NCI-H2227 (cell line): ENCODE measurements around the gene CLDN5.

Experiments
- DNase-seq: peaks from one replicate; lab custom pipeline; 2025; ENCODE audit not compliant: unreplicated experiment; lab: John Stamatoyannopoulos, UW

The CLDN5 gene

GRCh38 chr22:19483481-19484244, 40.5 kb downstream of the CLDN5 start:
- DNase-seq, result no peak

- DNase-seq, result no peak
These were observed 41.9 kb downstream of the CLDN5 start for GRCh38 chr22:19482297-19482696.

- no peak for DNase-seq
These were observed 43.4 kb downstream of the CLDN5 start for GRCh38 chr22:19480789-19481188.

- DNase-seq, result no peak
These were observed 44.0 kb downstream of the CLDN5 start for GRCh38 chr22:19480173-19480568.

- DNase-seq, result peak; percentile 98
These were observed 44.6 kb downstream of the CLDN5 start, which contains the start of gene CDC45 for GRCh38 chr22:19479355-19480172. Gene CDC45, plus strand, starts transcription at chr22:19479920. Its CDS starts 49 bp downstream, at chr22:19479969.

- peak; percentile 89 for DNase-seq
These were observed 45.3 kb downstream of the CLDN5 start, which contains the start of gene UFD1 for GRCh38 chr22:19478901-19479354. Gene UFD1, minus strand, starts transcription at chr22:19479193. Its CDS starts 108 bp downstream, at chr22:19479085.

GRCh38 chr22:19478045-19478900, 45.9 kb downstream of the CLDN5 start:
- DNase-seq, result no peak

GRCh38 chr22:19477321-19478044, 46.7 kb downstream of the CLDN5 start:
- no peak for DNase-seq

GRCh38 chr22:19476023-19476422, 48.2 kb downstream of the CLDN5 start:
- DNase-seq, result no peak

- no peak for DNase-seq
These were observed 50.6 kb downstream of the CLDN5 start for GRCh38 chr22:19473578-19473977.
